Measurements from ENCODE around the gene TUBD1. TPM values are rescaled to one million over a fixed set of nuclear protein-coding genes. Genes with fewer than 3 reads are reported as not detected.

TUBD1 gene
- total and polyA plus RNA-seq, 2 donors from 2014 or later, result 6.8 to 11.9 TPM

DNA sequence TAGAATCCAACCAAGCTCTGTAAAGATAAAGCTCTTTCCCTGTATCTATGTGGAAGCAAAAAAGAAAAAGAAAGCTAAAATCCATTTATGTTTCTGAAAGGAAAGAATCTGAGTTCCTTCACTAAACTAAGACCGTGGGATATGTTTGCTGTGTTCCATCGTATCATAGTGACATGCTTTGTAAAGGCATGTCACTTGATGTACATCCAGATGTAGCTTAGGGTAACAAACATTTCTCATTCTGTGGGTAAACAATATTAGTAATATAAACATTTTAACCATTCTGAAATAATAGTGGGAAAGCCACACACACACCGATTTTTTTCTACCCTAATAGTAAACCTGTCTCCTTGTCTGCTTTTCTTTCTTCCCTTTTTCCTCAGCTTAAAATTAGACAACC lies 78.1 kb downstream of the TUBD1 start:
- Histone ChIP-seq H3K27me3 (ENCODE audit: control insufficient read depth, insufficient read depth, low read length) (no peaks in the 10 kb centered on the region), H3K9ac (ENCODE audit: low read length in 3 of 3) (no peak overlapping the region), H3K36me3 (ENCODE audit: control insufficient read depth in 2 of 3, insufficient read depth in 3 of 3, low read length in 3 of 3) (peaks cover 0 to 6% (median 0%) of the 10 kb centered on the region in 3 donors), H3K27ac (ENCODE audit: low read depth in 2 of 2, low read length in 2 of 2) (no peak overlapping the region), H3K4me1 (ENCODE audit: control insufficient read depth in 2 of 3, insufficient read depth in 2 of 3, low read depth in 1 of 3, low read length in 3 of 3) (no peaks in the 10 kb centered on the region), H3K4me3 (ENCODE audit: low read length in 3 of 3) (no peak overlapping the region), H3K9me3 (ENCODE audit: control insufficient read depth in 2 of 3, insufficient read depth in 1 of 3, low read length in 3 of 3) (no peaks in the 10 kb centered on the region)
- DNase-seq (no peak), FAIRE-seq (no peak)
- TF ChIP-seq, protein P1, sequence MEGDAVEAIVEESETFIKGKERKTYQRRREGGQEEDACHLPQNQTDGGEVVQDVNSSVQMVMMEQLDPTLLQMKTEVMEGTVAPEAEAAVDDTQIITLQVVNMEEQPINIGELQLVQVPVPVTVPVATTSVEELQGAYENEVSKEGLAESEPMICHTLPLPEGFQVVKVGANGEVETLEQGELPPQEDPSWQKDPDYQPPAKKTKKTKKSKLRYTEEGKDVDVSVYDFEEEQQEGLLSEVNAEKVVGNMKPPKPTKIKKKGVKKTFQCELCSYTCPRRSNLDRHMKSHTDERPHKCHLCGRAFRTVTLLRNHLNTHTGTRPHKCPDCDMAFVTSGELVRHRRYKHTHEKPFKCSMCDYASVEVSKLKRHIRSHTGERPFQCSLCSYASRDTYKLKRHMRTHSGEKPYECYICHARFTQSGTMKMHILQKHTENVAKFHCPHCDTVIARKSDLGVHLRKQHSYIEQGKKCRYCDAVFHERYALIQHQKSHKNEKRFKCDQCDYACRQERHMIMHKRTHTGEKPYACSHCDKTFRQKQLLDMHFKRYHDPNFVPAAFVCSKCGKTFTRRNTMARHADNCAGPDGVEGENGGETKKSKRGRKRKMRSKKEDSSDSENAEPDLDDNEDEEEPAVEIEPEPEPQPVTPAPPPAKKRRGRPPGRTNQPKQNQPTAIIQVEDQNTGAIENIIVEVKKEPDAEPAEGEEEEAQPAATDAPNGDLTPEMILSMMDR (IDR thresholded peaks at IDR 0.05; ENCODE audit: borderline replicate concordance, extremely low read depth, insufficient read depth), result no peak
- intact Hi-C loops (cut with DNase I), result no loop called here

DNA sequence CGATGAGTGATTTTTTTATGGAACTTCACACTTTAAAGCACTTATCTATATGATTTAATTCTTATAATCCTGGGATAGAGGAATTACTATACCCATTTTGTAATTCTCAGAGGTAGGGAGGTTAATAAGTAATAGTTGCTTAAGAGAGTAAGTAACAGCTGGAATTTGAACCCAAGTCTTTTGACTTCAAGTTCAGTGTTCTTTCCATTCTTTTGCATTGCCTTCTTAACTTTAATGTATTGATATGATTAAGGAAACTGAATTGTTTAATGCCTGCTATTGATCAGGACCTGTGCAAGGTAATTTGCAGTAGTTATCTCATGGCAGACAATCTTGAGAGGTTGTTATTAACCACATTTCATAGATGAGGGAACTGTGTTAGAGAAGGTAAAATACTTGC lies 78.5 kb downstream of the TUBD1 start:
- Histone ChIP-seq H3K4me3 (ENCODE audit: low read length in 3 of 3) (no peak overlapping the region), H3K4me1 (ENCODE audit: control insufficient read depth in 2 of 3, insufficient read depth in 2 of 3, low read depth in 1 of 3, low read length in 3 of 3) (no peaks in the 10 kb centered on the region), H3K27ac (ENCODE audit: low read depth in 2 of 2, low read length in 2 of 2) (no peak overlapping the region), H3K27me3 (ENCODE audit: control insufficient read depth, insufficient read depth, low read length) (no peaks in the 10 kb centered on the region), H3K9ac (ENCODE audit: low read length in 3 of 3) (no peak overlapping the region), H3K36me3 (ENCODE audit: control insufficient read depth in 2 of 3, insufficient read depth in 3 of 3, low read length in 3 of 3) (peaks cover 0 to 6% (median 0%) of the 10 kb centered on the region in 3 donors), H3K9me3 (ENCODE audit: control insufficient read depth in 2 of 3, insufficient read depth in 1 of 3, low read length in 3 of 3) (no peaks in the 10 kb centered on the region)
- no peak for FAIRE-seq
- intact Hi-C loops (cut with DNase I), result no loop called here
- TF ChIP-seq, protein P1 (IDR thresholded peaks at IDR 0.05; ENCODE audit: borderline replicate concordance, extremely low read depth, insufficient read depth), result no peak
- DNase-seq, result no peak

DNA sequence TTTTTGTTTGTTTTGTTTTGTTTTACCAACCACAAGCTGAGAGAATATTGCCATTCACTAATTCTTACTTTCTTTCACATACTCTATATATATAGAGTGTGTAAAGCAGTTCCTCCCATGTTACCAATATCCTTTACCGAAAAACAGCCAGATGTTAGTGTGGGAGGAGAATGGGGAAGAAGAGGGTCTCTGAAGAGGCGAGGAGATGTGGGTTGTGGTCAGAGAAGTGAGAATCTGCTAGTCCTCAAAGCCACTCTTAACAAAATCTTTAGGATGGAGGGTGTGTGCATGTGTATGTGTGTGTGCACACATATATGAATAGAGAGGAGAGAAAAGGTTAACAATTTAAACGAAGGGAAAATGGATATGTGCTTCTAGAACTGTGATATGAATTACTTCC lies 80.6 kb downstream of the TUBD1 start:
- TF ChIP-seq, protein P1 (IDR thresholded peaks at IDR 0.05; ENCODE audit: borderline replicate concordance, extremely low read depth, insufficient read depth), result no peak
- H3K9me3 ChIP-seq (ENCODE audit: control insufficient read depth in 2 of 3, insufficient read depth in 1 of 3, low read length in 3 of 3), result no peaks in the 10 kb centered on the region
- DNase-seq, result no peak
- no peak overlapping the region for H3K4me3 ChIP-seq (ENCODE audit: low read length in 3 of 3)
- no peak overlapping the region for H3K9ac ChIP-seq (ENCODE audit: low read length in 3 of 3)
- H3K36me3 ChIP-seq (ENCODE audit: control insufficient read depth in 2 of 3, insufficient read depth in 3 of 3, low read length in 3 of 3), result peaks cover 0 to 6% (median 0%) of the 10 kb centered on the region in 3 donors
- intact Hi-C loops (cut with DNase I), result no loop called here
- H3K4me1 ChIP-seq (ENCODE audit: control insufficient read depth in 2 of 3, insufficient read depth in 2 of 3, low read depth in 1 of 3, low read length in 3 of 3), result no peaks in the 10 kb centered on the region
- H3K27me3 ChIP-seq (ENCODE audit: control insufficient read depth, insufficient read depth, low read length), result no peaks in the 10 kb centered on the region
- no peak for FAIRE-seq
- no peak overlapping the region for H3K27ac ChIP-seq (ENCODE audit: low read depth in 2 of 2, low read length in 2 of 2)

DNA sequence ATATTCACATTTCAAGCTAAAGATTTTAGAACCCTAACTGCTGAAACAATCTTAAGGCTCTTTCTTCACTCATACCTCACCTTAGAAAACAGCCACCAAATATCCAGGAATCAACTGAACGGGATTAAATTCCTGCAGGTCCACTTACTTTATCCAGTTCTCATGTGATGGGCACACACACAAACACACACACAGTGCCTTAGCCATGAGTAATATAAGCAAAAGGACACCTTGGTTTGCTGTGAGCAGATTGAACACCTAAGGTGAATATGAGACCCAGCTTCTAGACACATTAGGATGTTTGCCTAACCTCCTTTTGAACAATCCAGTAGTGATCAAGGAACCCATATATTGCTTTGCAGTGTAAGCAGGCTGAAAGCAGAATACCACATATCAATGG lies 81.5 kb downstream of the TUBD1 start:
- FAIRE-seq, result no peak
- DNase-seq, result no peak
- H3K27me3 ChIP-seq (ENCODE audit: control insufficient read depth, insufficient read depth, low read length), result no peaks in the 10 kb centered on the region
- H3K27ac ChIP-seq (ENCODE audit: low read depth in 2 of 2, low read length in 2 of 2), result no peak overlapping the region
- no peak overlapping the region for H3K9ac ChIP-seq (ENCODE audit: low read length in 3 of 3)
- no peak overlapping the region for H3K4me3 ChIP-seq (ENCODE audit: low read length in 3 of 3)
- TF ChIP-seq, protein P1 (IDR thresholded peaks at IDR 0.05; ENCODE audit: borderline replicate concordance, extremely low read depth, insufficient read depth), result no peak
- no peaks in the 10 kb centered on the region for H3K4me1 ChIP-seq (ENCODE audit: control insufficient read depth in 2 of 3, insufficient read depth in 2 of 3, low read depth in 1 of 3, low read length in 3 of 3)
- peaks cover 0 to 6% (median 0%) of the 10 kb centered on the region in 3 donors for H3K36me3 ChIP-seq (ENCODE audit: control insufficient read depth in 2 of 3, insufficient read depth in 3 of 3, low read length in 3 of 3)
- no peaks in the 10 kb centered on the region for H3K9me3 ChIP-seq (ENCODE audit: control insufficient read depth in 2 of 3, insufficient read depth in 1 of 3, low read length in 3 of 3)
- intact Hi-C loops (cut with DNase I), result no loop called here

All from kidney (tissue), 14 donors.